ENCODE data around the gene SNN.

DNA sequence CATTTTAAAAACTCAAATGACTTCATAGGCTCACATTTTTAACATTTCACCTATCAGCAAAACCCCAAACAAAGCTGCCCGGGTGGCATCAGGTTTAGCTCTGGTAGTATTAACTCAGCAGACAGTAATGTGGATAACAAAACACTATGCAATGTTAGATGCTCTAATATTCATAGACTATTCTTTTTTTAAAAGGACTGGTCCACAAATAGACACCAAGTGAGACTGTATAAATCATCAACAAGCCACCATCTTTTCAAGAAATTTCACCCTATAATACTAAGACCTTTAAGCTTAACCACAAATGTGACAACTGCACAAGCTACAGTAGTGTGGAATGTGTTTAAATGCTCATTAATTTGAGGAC lies 20.2 kb downstream of the SNN start:
- TF ChIP-seq, protein P1, sequence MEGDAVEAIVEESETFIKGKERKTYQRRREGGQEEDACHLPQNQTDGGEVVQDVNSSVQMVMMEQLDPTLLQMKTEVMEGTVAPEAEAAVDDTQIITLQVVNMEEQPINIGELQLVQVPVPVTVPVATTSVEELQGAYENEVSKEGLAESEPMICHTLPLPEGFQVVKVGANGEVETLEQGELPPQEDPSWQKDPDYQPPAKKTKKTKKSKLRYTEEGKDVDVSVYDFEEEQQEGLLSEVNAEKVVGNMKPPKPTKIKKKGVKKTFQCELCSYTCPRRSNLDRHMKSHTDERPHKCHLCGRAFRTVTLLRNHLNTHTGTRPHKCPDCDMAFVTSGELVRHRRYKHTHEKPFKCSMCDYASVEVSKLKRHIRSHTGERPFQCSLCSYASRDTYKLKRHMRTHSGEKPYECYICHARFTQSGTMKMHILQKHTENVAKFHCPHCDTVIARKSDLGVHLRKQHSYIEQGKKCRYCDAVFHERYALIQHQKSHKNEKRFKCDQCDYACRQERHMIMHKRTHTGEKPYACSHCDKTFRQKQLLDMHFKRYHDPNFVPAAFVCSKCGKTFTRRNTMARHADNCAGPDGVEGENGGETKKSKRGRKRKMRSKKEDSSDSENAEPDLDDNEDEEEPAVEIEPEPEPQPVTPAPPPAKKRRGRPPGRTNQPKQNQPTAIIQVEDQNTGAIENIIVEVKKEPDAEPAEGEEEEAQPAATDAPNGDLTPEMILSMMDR (IDR thresholded peaks at IDR 0.05): no peak
- no peak for TF ChIP-seq POLR2A (IDR thresholded peaks at IDR 0.05)
